HepG2 (cell line): Measurements from ENCODE around the gene ARPC1A. TPM values are rescaled to one million over a fixed set of nuclear protein-coding genes. Genes with fewer than 3 reads are reported as not detected.

ENCODE experiments used
- BRF2 ChIP-seq: sonication (generic); formaldehyde crosslinking; IDR thresholded peaks from 2 replicates; pipeline ENCODE4 v1.8.1; 2022; ENCODE audit warnings: mild to moderate bottlenecking, missing genetic modification reagents
- CTCF ChIP-seq: sonication (generic); formaldehyde crosslinking; IDR thresholded peaks from 2 replicates; pipeline ENCODE4 v1.5.0; 2020; ENCODE audit warnings: mild to moderate bottlenecking, missing genetic modification reagents, moderate library complexity
- FOXP4 ChIP-seq: sonication (generic); formaldehyde crosslinking; IDR thresholded peaks from 2 replicates; pipeline ENCODE4 v1.4.0; 2020; ENCODE audit warnings: missing genetic modification reagents
- ISL2 ChIP-seq: sonication (generic); formaldehyde crosslinking; IDR thresholded peaks from 2 replicates; pipeline ENCODE4 v1.5.0; 2020; ENCODE audit warnings: missing genetic modification reagents
- KDM6A ChIP-seq: IDR thresholded peaks from 2 replicates; pipeline ENCODE4 v1.6.1; 2016; ENCODE audit warnings: low read depth
- MXD3 ChIP-seq: IDR thresholded peaks from 2 replicates; pipeline ENCODE4 v1.6.1; 2016; ENCODE audit warnings: mild to moderate bottlenecking, missing biosample characterization, missing genetic modification reagents
- PAX8 ChIP-seq: sonication (generic); formaldehyde crosslinking; IDR thresholded peaks from 2 replicates; pipeline ENCODE4 v1.8.0; 2022; ENCODE audit warnings: mild to moderate bottlenecking, missing genetic modification reagents, borderline replicate concordance
- PREB ChIP-seq: sonication (generic); formaldehyde crosslinking; IDR thresholded peaks from 2 replicates; pipeline ENCODE4 v1.4.0; 2020; ENCODE audit warnings: missing genetic modification reagents
- SOX13 ChIP-seq, 3 experiments: fragments of 450-650 bp in 1 of 3; sonication (generic) in 1 of 3; formaldehyde crosslinking in 1 of 3; IDR thresholded peaks in 2 of 3; conservative IDR thresholded peaks in 1 of 3; 2 replicates each; pipeline versions ENCODE4 v1.5.0 to v1.6.1; 2016 to 2020; ENCODE audit warnings: antibody characterized with exemption in 1 of 3, mild to moderate bottlenecking in 1 of 3, missing compliant biosample characterization in 1 of 3, missing genetic modification reagents in 1 of 3, moderate library complexity in 1 of 3
- SP5 ChIP-seq: IDR thresholded peaks from 2 replicates; pipeline ENCODE4 v1.6.1; 2016; ENCODE audit warnings: low read depth, borderline replicate concordance
- TBX2 ChIP-seq: sonication (generic); formaldehyde crosslinking; IDR thresholded peaks from 2 replicates; pipeline ENCODE4 v1.5.0; 2020; ENCODE audit warnings: missing genetic modification reagents, mild to moderate bottlenecking, borderline replicate concordance
- ZFY ChIP-seq: sonication (generic); formaldehyde crosslinking; IDR thresholded peaks from 2 replicates; pipeline ENCODE4 v1.4.0; 2020; ENCODE audit warnings: missing genetic modification reagents
- ZNF232 ChIP-seq: sonication (generic); formaldehyde crosslinking; IDR thresholded peaks from 2 replicates; pipeline ENCODE4 v1.4.0; 2020; ENCODE audit warnings: missing genetic modification reagents, borderline replicate concordance
- ZNF263 ChIP-seq: sonication (generic); formaldehyde crosslinking; IDR thresholded peaks from 2 replicates; pipeline ENCODE4 v1.4.0; 2020; ENCODE audit warnings: missing genetic modification reagents
- ZNF501 ChIP-seq: sonication (generic); formaldehyde crosslinking; IDR thresholded peaks from 2 replicates; pipeline ENCODE4 v1.5.1; 2020; ENCODE audit warnings: mild to moderate bottlenecking, moderate library complexity, missing genetic modification reagents
- ZNF605 ChIP-seq: sonication (generic); formaldehyde crosslinking; IDR thresholded peaks from 2 replicates; pipeline ENCODE4 v1.8.0; 2022; ENCODE audit warnings: mild to moderate bottlenecking, missing genetic modification reagents
- ZNF788 ChIP-seq: sonication (generic); formaldehyde crosslinking; IDR thresholded peaks from 2 replicates; pipeline ENCODE4 v1.5.0; 2020; ENCODE audit warnings: mild to moderate bottlenecking, missing genetic modification reagents, borderline replicate concordance
- polyA plus RNA-seq, 8 experiments: library from polyadenylated mRNA; depleted of rRNA in 3 of 8; stranded (reverse) in 7 of 8; unstranded in 1 of 8; fragments of >200 nt; fragmentation: Illumina TruSeq in 4 of 8; extraction: Trizol in 4 of 8; gene quantifications; 2 replicates each; pipeline versions ENCODE4 v1.2.1 to v1.2.3, GENCODE V29; 2011 to 2016; ENCODE audit warnings: low read depth in 4 of 8, missing spikeins in 1 of 8, mixed read lengths in 1 of 8; ENCODE audit not compliant: insufficient read depth in 1 of 8
- total RNA-seq, 5 experiments: library from RNA; depleted of rRNA; stranded (reverse); fragments of >200 nt; fragmentation: Illumina TruSeq; extraction: Trizol; gene quantifications; 2 replicates each; pipeline ENCODE4 v1.2.3, GENCODE V29; 2016; ENCODE audit warnings: low read depth in 1 of 5

Gene ARPC1A
- total and polyA plus RNA-seq, 2 of the 13 experiments (the other 11 are each of a cell fraction or from before 2014, with no cell fraction given), result 44.3 to 88.5 TPM

GRCh38 chr7:99408379-99409191, 82.9 kb downstream of the ARPC1A start, which contains the start of the genes BUD31 and PDAP1 (continued):
- TF ChIP-seq FOXP4 (CRISPR knock-in tag) (peak; percentile 43; the same call in 1 of the 2 replicates), ZNF501 (CRISPR knock-in tag) (peak; percentile 90), ZNF605 (CRISPR knock-in tag) (peak; percentile 93), PREB (CRISPR knock-in tag) (no peak), ZNF788 (CRISPR knock-in tag) (peak; percentile 87), MXD3 (CRISPR knock-in tag) (peak; percentile 70; the same call in 1 of the 2 replicates), SOX13 (IDR thresholded peaks at IDR 0.05) (no peak), SOX13 (CRISPR knock-in tag; conservative IDR thresholded peaks at IDR 0.05 in 1 of 2, IDR thresholded peaks at IDR 0.05 in 1 of 2) (peak in 1 of 2 experiments; percentile 32; a peak in 2 of 4 replicates), PAX8 (peak; percentile 39; the same call in 1 of the 2 replicates), ISL2 (CRISPR knock-in tag) (peak; percentile 56; the same call in 1 of the 2 replicates), ZFY (CRISPR knock-in tag) (peak; percentile 85), TBX2 (CRISPR knock-in tag) (peak; percentile 71), ZNF232 (CRISPR knock-in tag) (peak; percentile 21; the same call in 1 of the 2 replicates), SP5 (CRISPR knock-in tag) (peak; percentile 85), KDM6A (CRISPR knock-in tag) (0 out of 2 replicates have a peak, but pooled peaks have one; percentile 22), ZNF263 (CRISPR knock-in tag) (no peak), CTCF (CRISPR knock-in tag) (peak; percentile 37), BRF2 (peak; percentile 51; the same call in 1 of the 2 replicates)
